Ishikawa (cell line): ENCODE results near the gene EGFR.

Experiments
- CEBPB ChIP-seq: IDR thresholded peaks from 2 replicates; pipeline ENCODE4 v1.6.1; 2012
- EGR1 ChIP-seq: IDR thresholded peaks from 2 replicates; pipeline ENCODE4 v1.6.1; 2012
- TEAD4 ChIP-seq: IDR thresholded peaks from 2 replicates; pipeline ENCODE4 v1.6.1; 2012

- TF ChIP-seq EGR1 (no peak), CEBPB (no peak), TEAD4 (no peak)
Measured at GRCh38 chr7:55247428-55247827, 228.6 kb downstream of the EGFR start.
